Omental fat pad (tissue), 4 donors: Measurements from ENCODE around the gene ZIK1. TPM values are rescaled to one million over a fixed set of nuclear protein-coding genes. Genes with fewer than 3 reads are reported as not detected.

Source experiments
- ATAC-seq: fragments of 150-250 bp; one replicate; pipeline ENCODE4 v1.9.1; 2016; ENCODE audit warnings: mild to moderate bottlenecking, moderate library complexity; ENCODE audit not compliant: low FRiP score
- DNase-seq: peaks from one replicate; pipeline ENCODE4 v3.0.0-alpha.2; 2019; ENCODE audit warnings: low spot score
- CTCF ChIP-seq, 3 donors: fragments of 450-650 bp; IDR thresholded peaks; one replicate each; pipeline ENCODE4 v1.5.1; 2016 to 2017; ENCODE audit warnings: antibody characterized with exemption in 3 of 3, mild to moderate bottlenecking in 3 of 3, moderate library complexity in 2 of 3
- total RNA-seq, 4 donors: library from RNA; depleted of rRNA; stranded (reverse); fragments of >200 nt; gene quantifications; one replicate each; pipeline ENCODE4 v1.1.0, GENCODE V29; 2016

ZIK1 gene
- total RNA-seq, 4 donors from 2014 or later = 1.3 to 3.5 (median 2.5) TPM

GRCh38 chr19:57572415-57572947 lies 11.5 kb upstream of the ZIK1 start:
- ATAC-seq (no peak), DNase-seq (no peak)
- no peak for TF ChIP-seq CTCF (IDR thresholded peaks at IDR 0.05)

- no peak for TF ChIP-seq CTCF (IDR thresholded peaks at IDR 0.05)
- ATAC-seq (no peak), DNase-seq (no peak)
These were observed 7.3 kb upstream of the ZIK1 start for GRCh38 chr19:57576661-57577060.

- TF ChIP-seq CTCF (IDR thresholded peaks at IDR 0.05) = no peak
- ATAC-seq (peak; percentile 99), DNase-seq (peak; percentile 92)
These were observed 5.3 kb upstream of the ZIK1 start, which contains the start of gene ZNF416 for GRCh38 chr19:57578487-57579205. ZNF416 (minus strand) TSS chr19:57578911; CDS start chr19:57578704, 207 bp downstream.

DNA sequence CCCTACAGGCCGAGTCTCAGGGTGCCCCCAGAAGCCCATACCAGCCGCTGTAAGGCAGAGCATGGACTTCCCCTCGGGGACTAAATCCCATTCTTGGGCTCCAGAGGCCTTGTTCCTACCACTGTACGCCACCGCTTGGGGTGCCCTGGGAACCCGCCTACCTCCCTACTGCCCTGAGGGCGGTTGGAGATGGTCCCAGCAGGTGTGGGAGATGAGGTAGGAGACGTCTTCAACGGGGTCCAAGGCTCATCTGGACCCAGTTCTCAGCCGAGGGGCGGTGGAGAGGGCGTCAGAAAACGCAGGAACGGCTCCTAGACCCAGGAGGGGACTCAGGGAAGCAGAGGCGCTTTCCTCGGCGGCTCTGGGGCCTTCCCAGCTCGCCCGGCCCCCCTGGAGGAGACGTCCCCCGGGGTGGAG lies 833 bp upstream of the ZIK1 start:
- TF ChIP-seq CTCF (IDR thresholded peaks at IDR 0.05) = no peak
- DNase-seq (no peak), ATAC-seq (no peak)

DNA sequence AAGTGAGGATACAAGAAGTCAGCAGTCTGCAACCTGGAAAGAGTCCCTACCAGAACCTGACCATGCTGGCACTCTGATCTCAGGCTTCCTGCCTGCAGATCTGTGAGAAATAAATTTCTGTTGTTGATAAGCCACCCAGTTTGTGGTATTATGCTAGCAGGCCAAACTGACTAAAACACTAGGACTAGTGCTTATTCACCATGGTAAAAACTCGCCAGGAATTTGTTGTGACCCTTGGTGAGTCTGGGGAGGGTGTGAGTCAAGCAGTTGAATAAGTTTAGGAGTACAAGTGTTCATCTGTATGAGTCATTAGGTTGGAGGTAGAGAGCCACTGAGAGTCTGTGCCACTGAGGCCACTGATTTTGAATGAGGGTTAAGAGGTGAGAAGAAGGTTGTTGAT lies 3.6 kb downstream of the ZIK1 start:
- no peak for TF ChIP-seq CTCF (IDR thresholded peaks at IDR 0.05)
- no peak for ATAC-seq
- no peak for DNase-seq

DNA sequence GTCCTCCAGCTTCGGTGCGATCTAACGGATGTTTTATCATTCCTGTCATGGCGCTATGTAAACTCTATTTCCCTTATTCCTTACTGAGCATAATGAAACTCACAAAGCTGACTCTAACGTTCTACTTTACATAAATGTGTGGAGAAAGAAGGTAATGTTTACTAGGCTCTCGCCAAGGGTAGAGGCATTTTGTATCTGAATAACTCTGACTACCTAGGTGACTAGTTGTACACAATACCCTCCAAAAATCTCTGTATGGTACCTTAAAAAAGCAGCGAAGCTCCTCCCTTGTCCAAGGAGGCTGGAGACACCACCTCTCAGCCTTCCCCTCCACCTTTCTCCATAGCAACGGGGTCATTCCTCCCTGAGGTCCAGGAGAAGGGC lies 15.4 kb downstream of the ZIK1 start:
- DNase-seq (no peak), ATAC-seq (no peak)
- TF ChIP-seq CTCF (IDR thresholded peaks at IDR 0.05) = no peak
